K562 treated with DMSO at 1 percent for 12 hours (cell line): ENCODE data around the gene CENATAC. TPM values are rescaled to one million over a fixed set of nuclear protein-coding genes. Genes with fewer than 3 reads are reported as not detected.

Source experiments
- total RNA-seq: library from RNA; unstranded; fragments of 300-600 nt; gene quantifications from 2 replicates; pipeline ENCODE4 v1.2.3, GENCODE V29; 2022; ENCODE audit not compliant: insufficient read depth

Gene CENATAC
- total RNA-seq: 8.3 and 17.1 TPM in 2 replicates

GRCh38 chr11:118997627-118998387, at the start of gene CENATAC:
Gene CENATAC, plus strand, starts transcription at chr11:118998138. Its CDS starts 60 bp downstream, at chr11:118998198.

GRCh38 chr11:118956094-118956846, 41.7 kb upstream of the CENATAC start, which contains the start of gene UPK2:
Gene UPK2, plus strand, starts transcription at chr11:118956298. Its CDS starts 53 bp downstream, at chr11:118956351.

GRCh38 chr11:118971646-118972045, 26.3 kb upstream of the CENATAC start, which contains the start of gene FOXR1:
Gene FOXR1, plus strand, starts transcription at chr11:118971761. Its CDS starts 171 bp downstream, at chr11:118971932.

GRCh38 chr11:119018074-119018938, 20.4 kb downstream of the CENATAC start, which contains the start of the genes RPS25 and TRAPPC4:
Gene RPS25, minus strand, starts transcription at chr11:119018343. Its CDS starts 59 bp downstream, at chr11:119018284.
Gene TRAPPC4, plus strand, starts transcription at chr11:119018766. Its CDS starts 30 bp downstream, at chr11:119018796.

GRCh38 chr11:119030329-119031047, 32.5 kb downstream of the CENATAC start, which contains the start of gene SLC37A4:
Gene SLC37A4, minus strand, starts transcription at chr11:119030877.

GRCh38 chr11:119057000-119057769, 59.2 kb downstream of the CENATAC start, which contains the start of gene HYOU1:
Gene HYOU1, minus strand, starts transcription at chr11:119057205. Its CDS starts 1,045 bp downstream, at chr11:119056160.

Other genes with a start within 250 kb of the CENATAC start
- 6.4 and 28.2 TPM in 2 replicates for gene DDX6, start 207.0 kb upstream of the CENATAC start, total RNA-seq
- not detected in 2 replicates for gene CXCR5, start 114.2 kb upstream of the CENATAC start, total RNA-seq
- gene BCL9L, start 72.2 kb upstream of the CENATAC start, total RNA-seq: 2.3 and 12.1 TPM in 2 replicates
- gene UPK2, start 41.8 kb upstream of the CENATAC start, total RNA-seq: not detected in 2 replicates
- gene FOXR1, start 26.4 kb upstream of the CENATAC start, total RNA-seq: not detected in 2 replicates
- 1,621 and 2,114 TPM in 2 replicates for gene RPS25, start 20.2 kb downstream of the CENATAC start, total RNA-seq
- 149 and 183 TPM in 2 replicates for gene TRAPPC4, start 20.6 kb downstream of the CENATAC start, total RNA-seq
- 37.9 and 44.4 TPM in 2 replicates for gene SLC37A4, start 32.7 kb downstream of the CENATAC start, total RNA-seq
- 137 and 244 TPM in 2 replicates for gene HYOU1, start 59.1 kb downstream of the CENATAC start, total RNA-seq
- gene VPS11, start 69.7 kb downstream of the CENATAC start, total RNA-seq: 33.0 and 35.8 TPM in 2 replicates
- gene HMBS, start 86.7 kb downstream of the CENATAC start, total RNA-seq: 65.7 and 78.9 TPM in 2 replicates
- 17.6 and 45.7 TPM in 2 replicates for gene DPAGT1, start 103.7 kb downstream of the CENATAC start, total RNA-seq
- 26.1 and 40.1 TPM in 2 replicates for gene C2CD2L, start 109.2 kb downstream of the CENATAC start, total RNA-seq
- 20.0 and 31.5 TPM in 2 replicates for gene HINFP, start 123.4 kb downstream of the CENATAC start, total RNA-seq
- not detected in 2 replicates for gene ABCG4, start 150.9 kb downstream of the CENATAC start, total RNA-seq
- 2.5 and 3.5 TPM in 2 replicates for gene NLRX1, start 170.6 kb downstream of the CENATAC start, total RNA-seq
- not detected in 2 replicates for gene NHERF4, start 187.3 kb downstream of the CENATAC start, total RNA-seq
- gene CBL, start 208.2 kb downstream of the CENATAC start, total RNA-seq: 3.7 and 20.1 TPM in 2 replicates